ENCODE measurements around the gene KLHL29.

GRCh38 chr2:23583467-23583866, 198.5 kb downstream of the KLHL29 start:
- TF ChIP-seq CTCF (IDR thresholded peaks at IDR 0.05; ENCODE audit: poor library complexity) (no peak), EZH2phosphoT487 (IDR thresholded peaks at IDR 0.05; ENCODE audit: low read depth, severe bottlenecking, unreplicated experiment) (no peak)

Data from hepatocyte (in vitro differentiated cells).